K562 (cell line): Measurements from ENCODE around the gene BRD3. TPM values are rescaled to one million over a fixed set of nuclear protein-coding genes. Genes with fewer than 3 reads are reported as not detected.

Experiments used
- ATAC-seq: fragments of 200-7000 bp; cut with Tn5 transposase; 3 replicates; pipeline ENCODE4 v1.9.1; 2020; ENCODE audit warnings: moderate library complexity
- BruUV-seq: library from RNA; stranded (reverse); fragments of 400-500 nt; replicated peaks from 2 replicates; lab custom pipeline; 2021; lab: Mats Ljungman, UMichigan
- CTCF ChIA-PET: fragments of 300-600 bp; formaldehyde crosslinking; extraction: SDS; loops from one replicate; lab custom pipeline; 2021; ENCODE audit warnings: low intra/inter-chr PET ratio; lab: Yijun Ruan, JAX
- POLR2A ChIA-PET: fragments of 300-600, 350-650 bp; sonication (Branson Sonifier 250); formaldehyde crosslinking; extraction: SDS; loops from one replicate; lab custom pipeline; 2021; ENCODE audit warnings: antibody characterized with exemption, inconsistent platforms; lab: Yijun Ruan, JAX
- DNase-seq, 4 experiments: peaks; one replicate each; pipeline versions ENCODE4 v3.0.0 to v3.0.0-alpha.2; 2011 to 2018; ENCODE audit warnings: low spot score in 3 of 4, mixed read lengths in 3 of 4; ENCODE audit errors: extremely low read depth in 1 of 4
- FAIRE-seq: peaks from 2 replicates; lab custom pipeline; 2011; peaks lifted over from hg19 to GRCh38; lab: Jason Lieb, UNC
- H2AFZ ChIP-seq: 2 replicates; pipeline ENCODE4 v1.6.0; 2011; ENCODE audit warnings: low read depth, low read length, control low read depth, inconsistent platforms
- H3K27ac ChIP-seq: fragments of 200-600 bp; 3 replicates; pipeline ENCODE4 v1.8.0; 2011; ENCODE audit warnings: low read depth, mild to moderate bottlenecking, control low read depth, inconsistent platforms, low read length, moderate library complexity, mixed read lengths; ENCODE audit errors: extremely low read depth
- H3K27me3 ChIP-seq, 2 experiments: fragments of 300-600 bp in 1 of 2; 2 replicates in 1 of 2; 3 replicates in 1 of 2; pipeline versions ENCODE4 v1.6.0 to v1.8.0; 2011; ENCODE audit warnings: inconsistent platforms in 2 of 2, low read length in 2 of 2, mild to moderate bottlenecking in 1 of 2, mixed read lengths in 1 of 2, moderate library complexity in 1 of 2; ENCODE audit not compliant: control insufficient read depth in 2 of 2, insufficient read depth in 2 of 2
- H3K36me3 ChIP-seq: fragments of 300-600 bp; 3 replicates; pipeline ENCODE4 v1.8.0; 2011; ENCODE audit warnings: mild to moderate bottlenecking, low read length, inconsistent platforms; ENCODE audit not compliant: control insufficient read depth, insufficient read depth
- H3K4me1 ChIP-seq, 2 experiments: fragments of 200-600 bp in 1 of 2; replicated peaks in 1 of 2; 2 replicates in 1 of 2; 3 replicates in 1 of 2; pipeline versions ENCODE4 v1.5.1 to v1.8.0; 2011; ENCODE audit warnings: inconsistent platforms in 2 of 2, low read length in 2 of 2, mild to moderate bottlenecking in 1 of 2, mixed read lengths in 1 of 2, moderate library complexity in 1 of 2; ENCODE audit not compliant: control insufficient read depth in 2 of 2, insufficient read depth in 2 of 2
- H3K4me2 ChIP-seq: 2 replicates; pipeline ENCODE4 v1.6.1; 2011; ENCODE audit warnings: low read length, control low read depth, inconsistent platforms, mixed read lengths; ENCODE audit not compliant: insufficient read depth
- H3K4me3 ChIP-seq: fragments of 200-600 bp; sonication (generic), shearing (Covaris generic); 2 replicates; pipeline ENCODE4 v1.5.1; 2016; ENCODE audit warnings: control low read depth, inconsistent platforms
- H3K79me2 ChIP-seq: fragments of 200-600 bp; 3 replicates; pipeline ENCODE4 v1.8.0; 2011; ENCODE audit warnings: low read length, inconsistent platforms; ENCODE audit not compliant: control insufficient read depth, insufficient read depth
- H3K9ac ChIP-seq, 2 experiments: 2 replicates each; pipeline versions ENCODE4 v1.6.0 to v1.6.1; 2011; ENCODE audit warnings: low read depth in 2 of 2, low read length in 2 of 2, control low read depth in 1 of 2, inconsistent platforms in 1 of 2, mild to moderate bottlenecking in 1 of 2, mixed read lengths in 1 of 2; ENCODE audit not compliant: insufficient read depth in 1 of 2
- H3K9me1 ChIP-seq: one replicate; pipeline ENCODE4 v1.6.0; 2011; ENCODE audit warnings: inconsistent platforms, mild to moderate bottlenecking, low read length, moderate library complexity; ENCODE audit not compliant: control insufficient read depth, insufficient read depth
- H3K9me3 ChIP-seq: replicated peaks from 2 replicates; pipeline ENCODE4 v1.5.1; 2011; ENCODE audit warnings: low read depth, low read length, inconsistent platforms; ENCODE audit not compliant: control insufficient read depth, insufficient read depth
- H4K20me1 ChIP-seq: replicated peaks from 2 replicates; pipeline ENCODE4 v1.6.1; 2011; ENCODE audit warnings: low read length, inconsistent platforms, mixed read lengths; ENCODE audit not compliant: control insufficient read depth, insufficient read depth
- FOXJ2 ChIP-seq: fragments of 200-800 bp; sonication (Bioruptor generic); IDR thresholded peaks from 2 replicates; pipeline ENCODE4 v1.6.1; 2016; ENCODE audit warnings: missing genetic modification characterization, missing compliant biosample characterization
- HNRNPUL1 ChIP-seq: fragments of 200-400 bp; formaldehyde crosslinking; IDR thresholded peaks from 2 replicates; pipeline ENCODE4 v1.6.1; 2017; ENCODE audit warnings: low read length
- LARP7 ChIP-seq: fragments of 450-650 bp; IDR thresholded peaks from 2 replicates; pipeline ENCODE4 v1.6.1; 2016
- NR2C1 ChIP-seq, 2 experiments: fragments of 450-650 bp; IDR thresholded peaks; 2 replicates each; pipeline ENCODE4 v1.6.1; 2017; ENCODE audit warnings: mild to moderate bottlenecking in 2 of 2, antibody characterized with exemption in 1 of 2, inconsistent platforms in 1 of 2, missing compliant biosample characterization in 1 of 2, missing genetic modification characterization in 1 of 2
- SLC30A9 ChIP-seq: fragments of 250-450 bp; sonication (Bioruptor Pico); IDR thresholded peaks from 2 replicates; pipeline ENCODE4 v1.8.0; 2022; ENCODE audit warnings: mild to moderate bottlenecking, moderate library complexity
- TEAD4 ChIP-seq, 2 experiments: sonication (generic) in 1 of 2; formaldehyde crosslinking in 1 of 2; IDR thresholded peaks; 2 replicates each; pipeline versions ENCODE4 v1.6.1 to v1.8.0; 2012 to 2022; ENCODE audit warnings: borderline replicate concordance in 1 of 2, inconsistent platforms in 1 of 2, low read length in 1 of 2, mild to moderate bottlenecking in 1 of 2, missing genetic modification reagents in 1 of 2
- ZNF407 ChIP-seq: fragments of 450-650 bp; IDR thresholded peaks from 2 replicates; pipeline ENCODE4 v1.6.1; 2016; ENCODE audit warnings: low read depth
- WGBS: fragments of 100-300 bp; shearing (Covaris generic); methylation state at CpG from one replicate; pipeline ENCODE4 v1.1.6; 2016; ENCODE audit warnings: low coverage, mixed read lengths; ENCODE audit not compliant: insufficient coverage; ENCODE audit errors: missing lambda C conversion rate; 5-methylcytosine and 5-hydroxymethylcytosine counted together
- in situ Hi-C: fragments of 300-500 bp; cut with MboI; formaldehyde crosslinking; loops from 4 replicates; pipeline ENCODE4 v1.15.0; 2018; ENCODE audit warnings: inconsistent platforms, mixed read lengths
- intact Hi-C: fragments of 100-400 bp; cut with micrococcal nuclease; formaldehyde crosslinking; loops from 2 replicates; pipeline ENCODE4 v1.14.2; 2022
- polyA plus RNA-seq, 8 experiments: library from polyadenylated mRNA; depleted of rRNA in 4 of 8; stranded (reverse) in 5 of 8; unstranded in 3 of 8; fragments of >200 nt; fragmentation: Nextera tagmentation in 2 of 8; fragmentation: Illumina TruSeq in 1 of 8; extraction: Ambion mirVana in 2 of 8; extraction: Trizol in 1 of 8; gene quantifications; 2 replicates each; pipeline versions ENCODE4 v1.2.1 to v1.2.3, GENCODE V29; 2011 to 2014; ENCODE audit warnings: inconsistent platforms in 1 of 8, missing spikeins in 1 of 8
- total RNA-seq, 7 experiments: library from RNA; depleted of rRNA in 6 of 7; stranded (reverse); fragments of >200 nt in 6 of 7; fragmentation: Illumina TruSeq in 2 of 7; extraction: Trizol in 2 of 7; gene quantifications; 2 replicates each; pipeline versions ENCODE4 v1.2.1 to v1.2.3, GENCODE V29; 2011 to 2021; ENCODE audit warnings: low replicate concordance in 1 of 7
- TF ChIP-seq, protein P1 (sequence below), 3 experiments: fragments of 200-800 bp in 1 of 3; fragments of 250-450 bp in 1 of 3; fragments of 450-650 bp in 1 of 3; sonication (Bioruptor Pico) in 1 of 3; sonication (Bioruptor generic) in 1 of 3; formaldehyde crosslinking in 1 of 3; IDR thresholded peaks; 2 replicates each; pipeline versions ENCODE4 v1.6.1 to v1.8.0; 2016 to 2022; ENCODE audit warnings: mild to moderate bottlenecking in 2 of 3, missing genetic modification characterization in 2 of 3, missing compliant biosample characterization in 1 of 3, moderate library complexity in 1 of 3

BRD3 gene
- total and polyA plus RNA-seq, 9 of the 15 experiments (the other 6 are each of a cell fraction or from before 2014, with no cell fraction given) = 0.82 to 37.1 (median 4.2) TPM

GRCh38 chr9:134007150-134007549 lies 60.7 kb downstream of the BRD3 start:
- in situ Hi-C loops = no loop called here
- WGBS = 0% methylated on average over 6 of the region's 6 CpGs
- POLR2A ChIA-PET = interaction anchor here (0.6 to 1.0 kb wide), 2 partner anchors 14 to 44 kb away, joined by 3 read pairs; no protein-coding TSS in a partner anchor
- no TSS peak for BruUV-seq
- CTCF ChIA-PET = no interaction called here
- H3K27ac ChIP-seq = no peak overlapping the region
- H3K9me1 ChIP-seq = no peaks in the 10 kb centered on the region
- no peak overlapping the region for H3K4me2 ChIP-seq
- ATAC-seq (no peak), FAIRE-seq (no peak), DNase-seq (no peak)
- no peak overlapping the region for H2AFZ ChIP-seq
- no peaks in the 10 kb centered on the region for H3K36me3 ChIP-seq
- H3K4me1 ChIP-seq = peaks cover 0 to 6% of the 10 kb centered on the region in 2 experiments; a peak in 2 of 5 replicates
- H3K27me3 ChIP-seq = peaks cover 24 to 51% of the 10 kb centered on the region in 2 experiments
- no peak overlapping the region for H3K9ac ChIP-seq
- H3K4me3 ChIP-seq = no peak overlapping the region
- intact Hi-C loops = no loop called here
- no peaks in the 10 kb centered on the region for H3K9me3 ChIP-seq
- H4K20me1 ChIP-seq = no peaks in the 10 kb centered on the region
- no peaks in the 10 kb centered on the region for H3K79me2 ChIP-seq
- TF ChIP-seq TEAD4 (IDR thresholded peaks at IDR 0.05; ENCODE audit: low read length) (no peak), TEAD4 (CRISPR knock-in tag; IDR thresholded peaks at IDR 0.05; ENCODE audit: borderline replicate concordance) (no peak), SLC30A9 (no peak), NR2C1 (IDR thresholded peaks at IDR 0.05) (no peak), NR2C1 (tag; IDR thresholded peaks at IDR 0.05) (no peak), ZNF407 (no peak), LARP7 (no peak), FOXJ2 (tag) (no peak), HNRNPUL1 (no peak)
- TF ChIP-seq, protein P1, sequence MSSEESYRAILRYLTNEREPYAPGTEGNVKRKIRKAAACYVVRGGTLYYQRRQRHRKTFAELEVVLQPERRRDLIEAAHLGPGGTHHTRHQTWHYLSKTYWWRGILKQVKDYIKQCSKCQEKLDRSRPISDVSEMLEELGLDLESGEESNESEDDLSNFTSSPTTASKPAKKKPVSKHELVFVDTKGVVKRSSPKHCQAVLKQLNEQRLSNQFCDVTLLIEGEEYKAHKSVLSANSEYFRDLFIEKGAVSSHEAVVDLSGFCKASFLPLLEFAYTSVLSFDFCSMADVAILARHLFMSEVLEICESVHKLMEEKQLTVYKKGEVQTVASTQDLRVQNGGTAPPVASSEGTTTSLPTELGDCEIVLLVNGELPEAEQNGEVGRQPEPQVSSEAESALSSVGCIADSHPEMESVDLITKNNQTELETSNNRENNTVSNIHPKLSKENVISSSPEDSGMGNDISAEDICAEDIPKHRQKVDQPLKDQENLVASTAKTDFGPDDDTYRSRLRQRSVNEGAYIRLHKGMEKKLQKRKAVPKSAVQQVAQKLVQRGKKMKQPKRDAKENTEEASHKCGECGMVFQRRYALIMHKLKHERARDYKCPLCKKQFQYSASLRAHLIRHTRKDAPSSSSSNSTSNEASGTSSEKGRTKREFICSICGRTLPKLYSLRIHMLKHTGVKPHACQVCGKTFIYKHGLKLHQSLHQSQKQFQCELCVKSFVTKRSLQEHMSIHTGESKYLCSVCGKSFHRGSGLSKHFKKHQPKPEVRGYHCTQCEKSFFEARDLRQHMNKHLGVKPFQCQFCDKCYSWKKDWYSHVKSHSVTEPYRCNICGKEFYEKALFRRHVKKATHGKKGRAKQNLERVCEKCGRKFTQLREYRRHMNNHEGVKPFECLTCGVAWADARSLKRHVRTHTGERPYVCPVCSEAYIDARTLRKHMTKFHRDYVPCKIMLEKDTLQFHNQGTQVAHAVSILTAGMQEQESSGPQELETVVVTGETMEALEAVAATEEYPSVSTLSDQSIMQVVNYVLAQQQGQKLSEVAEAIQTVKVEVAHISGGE (CRISPR knock-in tag; IDR thresholded peaks at IDR 0.05) = no peak
